Measurements from ENCODE around the gene GPATCH1.
"Not testable (repeated sequence)": the region's sequence is repeated elsewhere in the genome, so short reads cannot be mapped to it uniquely, and the experiment has no call there.

Gene GPATCH1

DNA sequence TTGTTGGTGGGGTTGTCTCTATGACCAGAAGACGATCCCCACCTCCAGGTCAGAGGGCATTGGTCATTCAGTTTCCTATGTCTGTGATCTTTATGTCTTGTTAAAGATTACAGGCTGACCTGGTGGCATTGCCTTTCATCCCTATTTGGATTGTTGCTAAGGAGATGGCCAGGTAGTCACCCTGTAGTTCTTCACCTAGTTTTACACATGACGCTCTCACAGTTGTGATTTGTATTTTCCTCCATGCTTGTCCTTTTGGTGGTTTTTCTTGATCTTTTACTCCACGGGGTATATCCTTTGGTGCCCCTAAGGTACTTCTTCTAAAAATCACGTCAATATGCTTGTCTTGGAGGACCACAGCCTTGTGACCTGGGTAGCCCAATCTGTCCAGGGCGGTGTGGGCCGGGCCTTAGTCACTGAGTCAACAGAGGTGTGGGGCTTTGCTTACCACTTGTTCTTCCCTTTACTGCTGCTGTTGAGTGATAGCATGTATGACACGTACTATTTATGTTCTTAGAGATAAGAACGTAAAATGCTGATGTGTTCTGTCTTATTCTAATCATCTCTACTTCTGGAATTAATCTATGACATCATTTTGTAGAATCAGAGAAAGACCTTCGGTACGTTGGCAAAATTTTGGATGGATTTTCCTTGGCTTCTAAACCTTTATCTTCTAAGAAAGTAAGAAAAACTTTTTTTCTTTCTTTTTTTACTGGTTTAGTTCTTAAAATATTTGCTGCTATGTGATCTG is 20.1 kb downstream of the GPATCH1 start:
- DNase-seq, result no peak
- in situ Hi-C loops (cut with MboI; ENCODE audit: low pct_unique_long_range_greater_than_20kb, low sequenced_read_pairs), result no loop called here

DNA sequence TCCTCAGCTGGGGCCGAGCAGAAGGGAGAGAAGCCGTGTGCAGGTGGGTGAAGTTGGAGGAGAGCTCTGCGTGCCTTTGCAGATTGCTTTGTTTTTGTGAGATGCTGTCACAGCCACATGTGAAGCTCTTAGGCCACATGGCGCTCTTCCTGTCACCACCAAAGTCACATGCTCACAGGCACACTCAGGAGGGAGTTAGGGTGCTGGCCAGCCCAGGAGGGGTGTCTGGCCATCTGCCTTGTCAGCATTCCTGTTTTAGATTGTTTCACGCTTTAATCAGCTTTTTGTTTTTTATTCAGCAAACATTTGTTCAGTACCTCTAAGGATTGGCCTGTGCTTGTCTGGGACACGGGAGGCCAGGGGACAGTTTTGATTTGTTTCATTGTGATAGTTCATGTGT is 21.9 kb downstream of the GPATCH1 start:
- DNase-seq, result no peak

DNA sequence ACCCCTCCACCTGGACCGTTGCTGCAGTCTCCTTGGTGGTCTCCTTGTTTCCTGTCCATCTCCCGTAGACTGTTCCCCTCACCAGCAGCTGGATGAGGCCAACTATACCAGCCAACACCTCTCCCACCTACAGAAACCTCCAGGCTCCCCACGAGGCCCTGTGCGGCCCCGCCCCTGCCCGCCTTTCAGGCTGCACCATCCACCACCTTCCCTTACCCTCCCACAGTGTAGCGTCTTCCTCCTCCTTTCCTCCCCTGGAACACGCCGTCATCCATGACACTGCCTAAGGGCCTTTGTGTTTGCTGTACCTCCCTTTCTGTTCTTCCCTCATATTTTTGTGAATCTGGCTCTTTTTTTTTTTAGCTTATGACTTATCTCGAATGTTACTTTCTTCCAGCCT is 27.2 kb downstream of the GPATCH1 start:
- in situ Hi-C loops (cut with MboI; ENCODE audit: low pct_unique_long_range_greater_than_20kb, low sequenced_read_pairs), result no loop called here
- no peak for DNase-seq

More for the DNA sequence above, 21.9 kb downstream of the GPATCH1 start:
- in situ Hi-C loops (cut with MboI; ENCODE audit: low pct_unique_long_range_greater_than_20kb, low sequenced_read_pairs), result no loop called here

DNA sequence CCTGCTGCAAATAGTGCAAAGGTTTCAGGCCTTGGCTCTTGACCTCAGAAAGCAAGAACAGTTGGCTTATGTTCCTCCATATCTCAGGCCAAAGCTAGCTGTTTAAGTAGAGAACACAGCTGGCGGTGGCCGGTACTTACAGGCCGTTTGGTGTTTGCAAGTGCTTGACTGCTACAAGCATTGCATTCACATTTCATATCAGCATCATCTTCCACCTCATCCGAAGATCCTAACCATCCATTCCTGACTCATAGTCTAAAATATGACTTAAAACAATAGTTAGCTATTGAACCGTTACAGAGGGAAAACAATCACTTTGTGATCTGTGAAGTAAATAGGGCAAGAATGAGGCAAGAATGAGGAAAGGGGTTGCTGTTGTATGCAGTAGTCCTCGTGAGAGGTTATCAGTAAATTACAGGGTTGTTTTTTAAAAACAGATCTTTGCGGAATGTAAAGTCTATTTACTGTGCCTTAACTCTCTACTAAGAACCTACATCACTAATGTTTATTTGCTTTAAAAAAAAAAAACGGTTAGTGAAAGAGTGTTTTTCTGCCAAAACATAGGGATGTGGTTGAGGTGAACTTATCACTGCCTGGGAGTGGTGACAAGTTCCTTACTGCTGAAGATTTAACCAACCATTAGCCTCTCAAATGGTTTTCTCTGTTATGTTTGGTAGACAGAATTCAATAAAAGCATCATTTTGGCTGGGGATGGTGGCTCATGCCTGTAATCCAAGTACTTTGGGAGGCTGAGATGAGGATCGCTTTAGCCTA is 29.3 kb downstream of the GPATCH1 start:
- in situ Hi-C loops (cut with MboI; ENCODE audit: low pct_unique_long_range_greater_than_20kb, low sequenced_read_pairs), result no loop called here
- no peak for DNase-seq

DNA sequence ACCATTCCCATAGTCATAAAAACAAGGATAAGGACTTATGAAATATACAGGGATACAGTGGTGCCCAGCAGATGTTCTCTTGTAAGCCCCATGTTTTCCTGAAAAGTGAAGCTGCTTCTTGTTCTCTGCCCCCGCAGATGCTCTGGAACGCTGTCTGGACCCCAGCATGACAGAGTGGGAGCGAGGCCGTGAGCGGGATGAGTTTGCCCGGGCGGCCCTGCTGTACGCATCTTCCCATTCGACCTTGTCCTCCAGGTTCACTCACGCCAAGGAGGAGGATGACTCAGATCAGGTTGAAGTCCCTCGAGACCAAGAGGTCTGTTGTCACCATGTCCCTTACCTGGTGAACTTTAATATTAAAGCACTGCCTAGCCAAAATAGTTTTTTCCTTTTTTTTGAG is 30.6 kb downstream of the GPATCH1 start:
- DNase-seq, result no peak
- in situ Hi-C loops (cut with MboI; ENCODE audit: low pct_unique_long_range_greater_than_20kb, low sequenced_read_pairs), result no loop called here

DNA sequence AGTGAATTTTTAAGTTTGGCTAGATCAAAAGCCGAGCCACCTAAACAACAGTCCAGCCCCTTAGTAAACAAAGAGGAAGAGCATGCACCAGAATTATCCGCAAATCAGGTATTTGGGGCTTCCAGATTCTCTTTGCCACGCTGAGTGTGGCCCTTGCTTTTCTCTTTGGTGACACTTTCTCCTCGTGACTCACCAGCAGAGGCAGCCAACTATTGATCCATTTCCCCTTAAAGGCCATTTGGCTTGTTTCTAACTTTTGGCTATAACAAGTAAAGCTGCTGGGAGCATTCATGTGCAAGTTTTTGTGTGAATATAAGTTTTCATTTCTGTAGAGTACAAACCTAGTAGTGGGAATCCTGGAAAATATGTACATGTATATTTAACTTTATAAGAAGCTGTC is 33.3 kb downstream of the GPATCH1 start:
- in situ Hi-C loops (cut with MboI; ENCODE audit: low pct_unique_long_range_greater_than_20kb, low sequenced_read_pairs), result no loop called here

DNA sequence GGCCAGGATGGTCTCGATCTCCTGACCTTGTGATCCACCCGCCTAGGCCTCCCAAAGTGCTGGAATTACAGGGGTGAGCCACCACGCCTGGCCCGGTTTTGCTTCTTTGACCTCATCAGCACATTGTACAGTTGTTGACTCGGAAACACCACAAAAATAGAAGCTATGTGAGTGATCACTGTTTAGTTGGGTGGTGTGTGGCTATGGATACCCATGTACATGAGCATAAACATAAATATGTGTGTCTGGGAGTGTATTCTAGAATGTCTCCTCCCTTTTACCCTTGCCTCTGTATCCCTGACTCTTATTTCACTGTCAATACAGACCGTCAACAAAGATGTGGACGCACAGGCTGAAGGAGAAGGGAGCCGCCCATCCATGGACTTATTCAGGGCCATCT is 36.5 kb downstream of the GPATCH1 start:
- in situ Hi-C loops (cut with MboI; ENCODE audit: low pct_unique_long_range_greater_than_20kb, low sequenced_read_pairs), result no loop called here
- DNase-seq, result no peak

More for the DNA sequence above, 33.3 kb downstream of the GPATCH1 start:
- DNase-seq, result no peak

DNA sequence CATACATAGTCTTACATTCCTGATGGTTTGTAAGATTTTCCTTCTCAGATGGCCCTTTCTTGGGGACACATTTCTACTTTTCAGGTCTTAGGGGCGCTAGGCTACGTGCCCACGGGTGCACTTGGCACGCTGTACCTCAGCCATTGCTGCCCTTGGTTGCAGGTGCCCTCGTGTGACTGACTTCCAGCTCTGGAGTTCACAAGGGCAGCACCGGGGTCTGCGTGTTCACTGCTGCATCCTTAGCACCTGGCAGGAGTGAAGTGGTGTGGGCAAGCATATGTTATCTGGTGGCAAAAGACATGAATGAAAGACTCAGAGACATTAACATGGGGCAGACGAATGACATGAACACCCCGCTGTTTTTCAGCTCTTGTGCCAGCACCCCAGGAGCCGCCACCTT is 37.7 kb downstream of the GPATCH1 start:
- in situ Hi-C loops (cut with MboI; ENCODE audit: low pct_unique_long_range_greater_than_20kb, low sequenced_read_pairs), result no loop called here
- no peak for DNase-seq

DNA sequence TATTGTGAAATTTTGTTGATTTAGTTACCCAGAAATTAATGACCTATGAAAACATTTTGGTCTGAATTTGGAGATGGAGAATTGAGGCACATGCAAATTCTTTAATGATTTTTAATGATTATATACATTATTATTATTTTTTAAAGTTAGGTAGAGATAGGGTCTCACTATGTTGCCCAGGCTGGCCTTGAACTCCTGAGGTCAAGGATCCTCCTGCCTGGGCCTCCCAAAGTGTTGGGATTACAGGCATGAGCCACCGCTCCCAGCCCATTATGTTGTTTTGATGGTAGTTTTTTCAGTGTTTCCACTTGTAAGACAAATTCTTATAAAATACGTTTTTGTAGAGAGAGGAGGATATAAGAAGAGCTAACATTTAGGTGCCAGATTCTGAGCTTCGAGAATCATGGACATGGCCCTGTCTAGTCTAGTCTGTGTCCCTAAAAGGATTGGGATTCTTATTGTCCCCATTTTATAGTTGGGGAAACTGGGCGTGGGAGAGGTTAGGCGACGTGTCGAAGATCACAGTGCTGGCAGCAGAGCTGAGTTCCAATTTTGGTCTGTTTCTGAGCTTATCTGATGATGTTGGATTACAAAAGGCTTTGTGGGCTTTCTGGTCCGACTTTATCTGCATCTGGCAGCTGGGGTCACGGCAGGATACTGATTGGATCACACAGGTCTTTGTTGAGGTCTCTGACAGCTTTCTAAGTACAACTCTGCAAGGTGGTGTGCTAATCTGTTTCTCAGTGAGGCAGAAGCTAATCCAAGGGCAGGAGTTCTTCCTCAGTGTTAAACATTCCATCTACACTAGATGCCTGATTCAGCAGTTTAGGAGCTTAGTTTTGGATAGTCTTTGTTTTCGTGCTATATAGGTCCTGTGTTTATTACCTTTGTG is 43.5 kb downstream of the GPATCH1 start:
- in situ Hi-C loops (cut with MboI; ENCODE audit: low pct_unique_long_range_greater_than_20kb, low sequenced_read_pairs), result no loop called here
- DNase-seq, result peak; percentile 33

DNA sequence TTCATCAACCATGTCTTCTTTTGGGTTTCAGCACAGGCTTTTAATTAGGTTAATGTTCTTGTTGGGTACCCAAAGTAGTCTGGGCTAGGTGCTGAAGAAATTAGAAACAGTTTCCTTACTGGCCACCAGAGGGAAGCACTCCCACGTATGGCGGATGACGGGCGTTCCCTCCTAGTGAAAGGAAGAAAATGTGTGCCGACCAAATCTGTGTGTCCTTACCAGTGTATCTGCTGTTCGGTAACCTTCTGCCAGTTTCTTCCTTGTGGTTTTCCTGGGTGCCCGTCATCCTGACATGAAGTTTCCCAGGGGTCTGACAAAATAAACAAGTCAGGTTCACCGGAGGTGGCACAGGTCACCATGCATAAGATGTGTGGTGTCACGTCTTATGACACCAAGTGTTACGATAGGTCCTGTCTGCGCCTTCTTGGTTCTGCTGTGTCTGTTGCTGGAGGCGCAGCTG is 45.0 kb downstream of the GPATCH1 start:
- peak; percentile 58 for DNase-seq
- in situ Hi-C loops (cut with MboI; ENCODE audit: low pct_unique_long_range_greater_than_20kb, low sequenced_read_pairs), result no loop called here

DNA sequence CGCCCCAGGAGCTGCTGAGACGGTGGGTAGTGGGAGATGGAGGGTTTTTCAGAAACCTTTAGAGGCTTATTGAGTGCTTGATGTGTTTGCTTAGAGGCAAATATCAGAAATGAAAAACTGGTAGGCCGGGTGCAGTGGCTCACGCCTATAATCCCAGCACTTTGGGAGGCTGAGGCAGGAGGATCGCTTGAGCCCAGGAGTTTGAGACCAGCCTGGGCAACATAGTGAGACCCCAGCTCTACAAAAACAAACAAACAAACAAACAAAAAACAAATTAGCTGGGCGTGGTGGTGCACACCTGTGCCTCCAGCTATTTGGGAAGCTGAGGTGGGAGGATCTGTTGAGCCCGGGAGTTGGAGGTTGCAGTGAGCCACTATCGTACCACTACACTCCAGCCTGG is 45.7 kb downstream of the GPATCH1 start:
- DNase-seq; in situ Hi-C loops (cut with MboI; ENCODE audit: low pct_unique_long_range_greater_than_20kb, low sequenced_read_pairs): not testable (repeated sequence)

DNA sequence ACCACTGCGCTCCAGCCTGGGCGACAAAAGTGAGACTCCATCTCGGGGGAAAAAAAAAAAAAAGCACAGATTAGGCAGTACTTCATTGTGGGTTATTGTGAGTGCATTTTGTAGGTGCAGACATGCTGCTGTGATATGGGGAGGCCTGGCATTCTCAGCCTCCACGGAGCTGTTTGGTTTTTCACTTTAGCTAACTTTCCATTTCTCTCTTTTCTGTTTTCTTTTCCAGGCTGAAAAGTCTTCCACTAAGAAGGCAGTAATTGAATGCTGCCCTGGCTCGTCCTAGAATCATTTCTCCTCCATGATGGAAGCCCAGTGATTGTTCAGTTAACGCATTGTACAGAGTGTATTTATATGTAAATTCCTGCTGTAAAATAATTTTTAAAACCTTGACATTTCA is 48.9 kb downstream of the GPATCH1 start:
- no peak for DNase-seq
- in situ Hi-C loops (cut with MboI; ENCODE audit: low pct_unique_long_range_greater_than_20kb, low sequenced_read_pairs), result no loop called here

DNA sequence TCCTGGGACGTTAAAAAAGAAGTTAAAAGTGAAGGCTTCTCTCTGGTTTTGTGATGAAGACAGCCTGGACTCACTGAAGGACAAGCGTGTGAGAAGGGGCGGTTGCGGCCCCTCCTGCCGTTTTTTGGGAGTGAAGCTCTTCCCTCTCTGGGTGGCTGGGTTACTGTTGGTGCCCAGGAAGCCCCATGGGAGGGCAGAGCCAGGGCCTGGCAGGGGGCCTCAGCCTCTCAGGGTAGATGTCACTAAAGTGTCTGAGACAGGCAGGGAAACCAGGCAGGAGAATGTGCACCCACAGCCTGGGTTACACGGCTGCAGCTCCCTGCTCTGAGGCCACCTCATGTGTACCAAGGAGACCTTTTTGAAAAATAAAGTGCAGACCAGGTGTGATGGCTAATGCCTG is 49.5 kb downstream of the GPATCH1 start:
- DNase-seq, result no peak
- in situ Hi-C loops (cut with MboI; ENCODE audit: low pct_unique_long_range_greater_than_20kb, low sequenced_read_pairs), result no loop called here

DNA sequence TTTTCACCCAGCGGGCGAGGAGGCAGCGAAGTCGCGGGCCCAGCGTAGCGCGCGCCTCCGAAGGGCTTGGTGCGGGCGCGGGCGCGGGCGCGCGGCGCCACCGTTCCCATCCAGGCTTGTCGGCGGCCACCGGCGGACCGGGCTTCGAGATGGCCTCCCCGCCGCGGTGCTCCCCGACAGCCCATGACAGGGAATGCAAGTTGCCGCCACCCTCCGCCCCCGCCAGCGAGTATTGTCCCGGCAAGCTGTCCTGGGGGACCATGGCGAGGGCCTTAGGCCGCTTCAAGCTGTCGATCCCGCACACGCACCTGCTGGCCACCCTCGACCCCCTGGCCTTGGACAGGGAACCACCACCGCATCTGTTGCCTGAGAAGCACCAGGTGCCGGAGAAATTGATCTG is 51.0 kb downstream of the GPATCH1 start, which contains the start of gene WDR88:
Gene WDR88, plus strand, starts transcription at position 94 of the 400 bp plus-strand sequence. Its CDS starts 56 bp downstream, at position 150.
- in situ Hi-C loops (cut with MboI; ENCODE audit: low pct_unique_long_range_greater_than_20kb, low sequenced_read_pairs), result no loop called here
- DNase-seq, result no peak

DNA sequence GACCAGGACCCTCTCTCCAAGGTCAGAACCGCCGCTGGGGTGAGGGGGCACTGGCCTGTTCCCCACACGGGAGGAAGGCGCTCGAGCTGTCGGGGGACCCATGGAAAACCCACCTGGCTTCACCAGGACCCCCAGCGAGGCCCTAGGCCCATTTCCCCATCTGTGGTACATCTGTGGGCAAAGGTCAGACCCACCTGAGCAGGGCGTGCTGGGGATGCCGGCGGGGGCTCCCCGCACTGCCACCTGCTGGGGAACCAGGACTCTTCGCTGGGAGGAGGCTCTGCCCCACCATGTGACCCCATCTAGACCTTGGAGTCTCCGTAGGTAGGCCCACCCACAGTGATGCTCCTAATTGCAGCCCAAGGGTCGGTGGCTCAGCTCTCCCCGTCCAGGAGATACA is 51.4 kb downstream of the GPATCH1 start:
- no peak for DNase-seq
- in situ Hi-C loops (cut with MboI; ENCODE audit: low pct_unique_long_range_greater_than_20kb, low sequenced_read_pairs), result no loop called here

DNA sequence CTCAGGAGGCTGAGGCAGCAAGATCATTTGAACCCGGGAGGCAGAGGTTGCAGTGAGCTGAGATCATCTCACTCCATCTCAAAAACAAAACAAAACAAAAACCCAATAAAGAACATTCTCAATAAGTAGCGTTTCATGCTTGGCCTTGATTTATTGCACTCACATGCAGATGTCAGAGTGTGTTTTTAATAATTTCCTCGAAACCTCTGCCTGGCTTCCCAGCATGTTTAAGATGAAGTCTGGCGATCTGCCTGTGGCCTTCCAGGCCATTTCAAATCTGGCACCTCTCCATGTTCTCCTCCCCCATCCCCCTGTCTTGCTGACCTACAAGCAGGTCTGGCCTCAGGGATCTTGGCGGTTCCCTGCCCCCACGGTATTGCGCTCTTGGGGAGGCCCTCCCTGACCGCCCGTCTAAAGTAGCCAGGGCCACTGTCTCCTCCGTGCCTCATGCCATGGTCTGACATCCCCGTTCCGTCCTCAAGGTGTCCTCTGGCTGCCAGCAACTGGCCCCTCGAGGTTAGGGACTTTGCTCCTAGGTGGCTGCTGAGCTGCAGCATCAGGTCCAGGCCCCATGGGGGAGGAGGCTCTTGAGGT is 52.6 kb downstream of the GPATCH1 start:
- DNase-seq, result no peak
- in situ Hi-C loops (cut with MboI; ENCODE audit: low pct_unique_long_range_greater_than_20kb, low sequenced_read_pairs), result no loop called here

DNA sequence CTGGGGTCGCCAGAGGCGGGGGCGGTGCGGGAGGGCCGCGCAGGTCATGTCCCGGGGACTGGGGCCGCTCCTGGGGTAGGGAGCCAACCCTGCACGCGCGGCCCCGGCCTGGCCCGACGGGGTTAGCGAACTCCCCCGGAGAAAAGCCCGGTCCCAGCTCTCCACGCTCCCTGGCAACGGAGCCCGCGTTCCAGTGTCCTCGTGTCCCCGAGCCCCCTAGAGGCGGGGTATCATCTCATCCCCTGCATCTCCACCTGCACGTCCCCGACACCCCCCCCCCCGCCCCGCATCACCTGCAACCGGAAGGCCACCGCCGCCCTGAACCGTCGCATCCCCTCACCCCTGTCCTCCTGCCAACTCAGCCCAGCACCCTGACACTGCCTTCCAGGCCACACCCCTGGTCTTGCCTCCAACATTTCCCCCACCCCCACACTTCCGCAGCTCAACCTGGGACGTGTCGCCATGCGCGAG is 53.6 kb downstream of the GPATCH1 start:
- in situ Hi-C loops (cut with MboI; ENCODE audit: low pct_unique_long_range_greater_than_20kb, low sequenced_read_pairs), result no loop called here
- DNase-seq, result no peak

DNA sequence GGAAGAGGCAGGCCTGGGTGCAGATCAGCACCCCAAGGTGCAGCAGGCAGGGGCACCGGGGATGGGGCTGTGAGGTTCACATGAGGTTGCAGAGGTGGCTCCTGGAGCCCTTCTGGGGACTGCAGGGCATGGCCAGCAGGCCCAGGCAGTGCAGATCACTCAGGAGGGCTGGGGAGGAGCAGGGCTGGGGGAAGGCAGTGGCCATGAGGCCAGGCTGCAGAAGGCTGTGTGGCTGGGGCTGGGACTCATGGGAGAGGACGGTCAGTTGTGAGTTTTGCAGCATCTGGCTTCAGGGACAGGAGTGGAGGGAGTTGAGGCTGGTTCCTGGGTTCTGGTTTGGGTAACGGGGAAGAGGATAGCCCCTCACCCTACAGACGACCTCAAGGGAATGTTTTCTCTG is 58.2 kb downstream of the GPATCH1 start:
- DNase-seq, result no peak
- in situ Hi-C loops (cut with MboI; ENCODE audit: low pct_unique_long_range_greater_than_20kb, low sequenced_read_pairs), result no loop called here

DNA sequence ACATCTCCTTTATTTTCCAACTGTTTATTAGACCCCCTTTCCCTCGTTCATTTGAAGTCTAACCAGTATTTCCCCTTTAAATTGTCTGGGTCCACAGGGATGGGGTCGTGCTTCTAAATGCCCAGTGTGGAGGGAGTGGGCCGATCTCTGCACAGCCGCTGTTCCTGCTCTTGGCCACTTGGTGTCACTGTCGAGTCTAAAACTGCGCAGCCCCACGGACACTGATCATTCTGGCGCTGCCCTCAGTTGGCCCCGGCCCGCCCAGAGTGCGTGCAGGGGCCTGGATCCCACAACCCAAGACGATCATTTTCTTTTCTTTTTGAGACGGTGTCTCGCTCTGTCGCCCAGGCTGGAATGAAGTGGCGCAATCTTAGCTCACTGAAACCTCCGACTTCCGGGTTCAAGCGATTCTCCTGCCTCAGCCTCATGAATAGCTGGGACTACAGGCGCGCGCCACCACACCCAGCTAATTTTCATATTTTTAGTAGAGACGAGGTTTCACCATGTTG is 63.0 kb downstream of the GPATCH1 start:
- in situ Hi-C loops (cut with MboI; ENCODE audit: low pct_unique_long_range_greater_than_20kb, low sequenced_read_pairs), result no loop called here
- peak; percentile 94 for DNase-seq

Measured in KBM-7 (cell line).